GM20000 (cell line): ENCODE data around the gene MAJIN.

ENCODE experiments used
- DNase-seq: peaks from one replicate; pipeline ENCODE4 v3.0.0; 2012; ENCODE audit warnings: low spot score
- TF ChIP-seq, protein P1 (sequence below): IDR thresholded peaks from 2 replicates; pipeline ENCODE4 v1.5.1; 2012; ENCODE audit warnings: mild to moderate bottlenecking, control low read depth; ENCODE audit errors: extremely low read depth, missing control alignments

MAJIN gene

DNA sequence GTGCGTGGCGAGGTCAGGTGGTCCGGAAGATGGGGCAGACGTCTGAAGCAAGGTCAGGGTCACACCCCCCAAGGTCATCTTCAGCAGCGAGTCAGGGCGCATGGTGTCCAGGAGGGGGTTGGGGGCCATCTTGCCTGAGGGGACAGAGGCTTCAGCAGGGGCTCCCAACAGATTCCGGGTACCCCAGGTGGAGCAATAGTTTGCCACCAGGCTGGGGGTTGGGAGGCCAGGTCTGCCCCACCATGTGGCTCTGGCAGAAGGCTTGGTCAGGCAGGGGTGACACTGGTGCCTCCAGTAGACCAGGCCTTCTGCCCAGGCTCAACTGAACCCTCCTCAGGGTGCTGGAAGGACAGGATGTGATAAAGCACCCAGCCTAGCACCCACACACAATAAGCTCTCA is 60.8 kb downstream of the MAJIN start:
- no peak for DNase-seq
- TF ChIP-seq, protein P1, sequence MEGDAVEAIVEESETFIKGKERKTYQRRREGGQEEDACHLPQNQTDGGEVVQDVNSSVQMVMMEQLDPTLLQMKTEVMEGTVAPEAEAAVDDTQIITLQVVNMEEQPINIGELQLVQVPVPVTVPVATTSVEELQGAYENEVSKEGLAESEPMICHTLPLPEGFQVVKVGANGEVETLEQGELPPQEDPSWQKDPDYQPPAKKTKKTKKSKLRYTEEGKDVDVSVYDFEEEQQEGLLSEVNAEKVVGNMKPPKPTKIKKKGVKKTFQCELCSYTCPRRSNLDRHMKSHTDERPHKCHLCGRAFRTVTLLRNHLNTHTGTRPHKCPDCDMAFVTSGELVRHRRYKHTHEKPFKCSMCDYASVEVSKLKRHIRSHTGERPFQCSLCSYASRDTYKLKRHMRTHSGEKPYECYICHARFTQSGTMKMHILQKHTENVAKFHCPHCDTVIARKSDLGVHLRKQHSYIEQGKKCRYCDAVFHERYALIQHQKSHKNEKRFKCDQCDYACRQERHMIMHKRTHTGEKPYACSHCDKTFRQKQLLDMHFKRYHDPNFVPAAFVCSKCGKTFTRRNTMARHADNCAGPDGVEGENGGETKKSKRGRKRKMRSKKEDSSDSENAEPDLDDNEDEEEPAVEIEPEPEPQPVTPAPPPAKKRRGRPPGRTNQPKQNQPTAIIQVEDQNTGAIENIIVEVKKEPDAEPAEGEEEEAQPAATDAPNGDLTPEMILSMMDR: no peak

DNA sequence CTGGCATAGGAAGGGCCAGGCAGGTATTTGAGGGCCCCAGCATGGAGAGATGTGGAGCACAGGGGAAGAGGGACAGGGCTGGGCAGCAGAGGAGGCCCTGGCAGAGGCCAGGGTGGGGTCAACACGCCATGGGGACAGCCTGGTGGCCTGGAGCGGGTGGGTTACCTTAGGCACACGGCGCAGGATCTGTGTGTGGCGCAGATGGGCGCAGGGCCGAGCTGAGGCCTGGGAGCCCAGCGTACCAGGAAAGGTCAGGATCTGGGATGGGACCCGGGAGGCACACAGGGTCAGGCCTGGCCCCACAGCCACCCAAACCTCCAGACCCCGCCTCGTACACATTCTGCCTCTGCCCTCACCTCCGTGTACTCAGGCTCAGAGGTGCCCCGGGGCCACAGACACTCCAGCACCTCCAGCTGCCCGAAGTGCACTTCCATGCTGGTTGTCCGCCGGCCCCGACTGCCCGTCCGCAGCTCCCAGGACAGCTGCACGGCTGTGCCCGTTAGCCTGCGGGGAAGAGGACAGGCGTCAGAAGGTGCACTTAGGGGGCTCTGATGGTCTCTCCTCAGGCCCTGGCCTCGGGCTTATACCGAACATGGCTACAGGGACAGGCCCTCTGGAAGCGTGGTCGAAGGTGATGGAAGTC is 61.3 kb downstream of the MAJIN start:
- DNase-seq: no peak
- TF ChIP-seq, protein P1: no peak

DNA sequence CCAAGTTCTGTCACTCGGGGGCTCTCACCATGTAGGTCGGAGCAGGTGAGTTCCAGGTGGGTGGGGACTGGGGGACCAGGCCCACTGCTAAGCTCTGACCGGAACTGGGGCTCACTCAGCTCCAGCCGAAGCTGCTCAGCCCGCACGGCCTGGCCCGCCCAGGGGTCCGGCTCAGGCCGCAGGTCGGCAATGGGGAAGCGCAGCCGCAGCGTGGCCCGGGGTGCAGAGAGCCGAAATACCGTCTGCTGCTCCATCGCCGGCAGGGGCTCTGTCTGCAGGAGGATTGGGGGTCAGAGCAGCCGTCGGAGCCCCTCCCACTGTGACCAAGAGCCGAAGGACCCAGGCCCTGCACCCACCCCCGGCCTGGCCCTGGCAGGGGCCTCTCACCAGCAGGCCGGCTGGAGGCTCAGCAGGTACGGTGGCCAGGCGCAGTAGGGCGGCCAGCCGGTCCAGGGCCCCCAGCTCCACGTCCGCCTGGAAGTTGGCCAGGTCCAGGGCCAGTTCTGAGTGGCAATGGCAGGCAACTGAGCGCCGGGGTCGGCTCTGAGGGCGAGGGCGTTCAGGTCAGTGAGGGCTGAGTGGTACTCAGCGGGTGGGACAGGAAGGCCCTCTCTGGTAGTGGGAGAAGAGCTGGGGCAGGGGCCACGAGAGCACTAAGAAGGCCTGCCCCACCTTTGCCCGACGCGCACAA is 62.1 kb downstream of the MAJIN start:
- TF ChIP-seq, protein P1: no peak

DNA sequence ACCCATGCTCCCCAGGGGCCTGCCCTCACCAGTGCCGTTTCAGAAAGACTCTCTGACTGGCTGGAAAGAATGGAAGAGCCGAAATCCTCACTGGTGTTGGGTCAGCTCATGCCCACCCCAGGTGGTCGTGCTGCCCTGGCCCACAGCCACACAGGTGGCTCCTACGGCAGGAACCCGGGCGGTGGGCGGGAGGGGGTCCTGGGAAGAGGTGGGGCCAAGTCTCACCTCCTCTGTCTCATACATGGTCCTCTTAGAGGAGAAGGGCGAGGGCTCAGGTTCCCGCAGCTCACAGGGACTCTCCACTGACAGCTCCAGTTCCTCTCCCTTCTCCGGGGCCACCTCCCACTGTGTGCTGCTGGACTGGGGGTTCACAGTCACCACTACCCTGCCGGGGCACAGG is 63.1 kb downstream of the MAJIN start:
- TF ChIP-seq, protein P1: no peak
- DNase-seq: no peak

More for the DNA sequence above, 62.1 kb downstream of the MAJIN start:
- no peak for DNase-seq

DNA sequence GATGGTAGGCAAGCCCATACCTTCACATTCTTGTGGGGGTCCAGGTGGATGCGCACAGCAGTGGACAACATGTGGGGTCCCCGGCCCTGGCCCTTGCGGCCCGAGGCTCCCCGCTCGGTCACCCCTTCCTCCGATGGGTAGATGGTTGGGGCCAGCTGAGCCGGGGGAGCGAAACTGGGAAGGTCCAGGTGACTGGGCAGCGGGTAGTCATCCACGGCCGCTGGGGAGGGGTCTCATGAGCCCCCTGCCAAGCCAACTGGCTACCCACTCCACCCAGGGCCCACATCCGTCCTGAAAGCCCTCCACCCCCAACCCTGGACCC is 65.6 kb downstream of the MAJIN start:
- no peak for DNase-seq
- TF ChIP-seq, protein P1: no peak

DNA sequence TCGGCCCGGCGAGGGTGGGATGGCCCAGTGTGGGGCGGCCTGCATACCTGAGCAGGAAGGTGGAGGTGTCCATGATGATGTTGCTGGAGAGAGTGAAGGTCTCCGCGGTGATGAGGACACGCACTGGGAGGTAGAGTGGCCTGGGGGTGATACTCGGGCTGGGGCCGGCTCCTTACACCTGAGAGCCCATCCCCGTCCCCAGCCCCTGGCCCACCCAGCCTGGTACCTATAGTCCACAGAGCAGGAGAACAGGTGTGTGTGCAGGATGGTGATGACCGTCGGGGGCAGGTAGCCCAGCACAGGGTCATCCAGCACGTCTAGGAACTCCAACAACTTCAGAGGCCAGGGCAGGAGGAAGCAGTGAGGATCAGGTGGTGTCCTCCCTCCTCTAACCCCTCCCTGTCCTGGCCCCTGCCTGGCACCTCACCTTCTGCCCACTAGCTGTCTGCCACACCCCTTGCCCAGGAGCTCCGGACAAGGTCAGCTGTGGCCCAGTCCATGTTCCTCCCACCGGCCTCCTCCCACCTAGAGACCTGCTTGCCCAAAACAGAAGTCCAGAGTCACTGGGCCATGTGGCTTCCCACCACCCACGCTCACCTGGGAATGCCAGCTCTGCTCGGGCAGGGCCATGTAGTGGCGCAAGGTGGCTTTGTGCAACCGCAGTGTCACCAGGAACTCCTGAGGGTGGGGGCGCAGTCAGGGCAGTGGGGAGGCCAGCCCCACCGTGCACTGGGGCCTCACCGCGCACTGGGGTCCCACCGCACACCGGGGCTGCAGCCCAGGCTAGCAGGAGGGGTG is 66.2 kb downstream of the MAJIN start:
- TF ChIP-seq, protein P1: no peak

DNA sequence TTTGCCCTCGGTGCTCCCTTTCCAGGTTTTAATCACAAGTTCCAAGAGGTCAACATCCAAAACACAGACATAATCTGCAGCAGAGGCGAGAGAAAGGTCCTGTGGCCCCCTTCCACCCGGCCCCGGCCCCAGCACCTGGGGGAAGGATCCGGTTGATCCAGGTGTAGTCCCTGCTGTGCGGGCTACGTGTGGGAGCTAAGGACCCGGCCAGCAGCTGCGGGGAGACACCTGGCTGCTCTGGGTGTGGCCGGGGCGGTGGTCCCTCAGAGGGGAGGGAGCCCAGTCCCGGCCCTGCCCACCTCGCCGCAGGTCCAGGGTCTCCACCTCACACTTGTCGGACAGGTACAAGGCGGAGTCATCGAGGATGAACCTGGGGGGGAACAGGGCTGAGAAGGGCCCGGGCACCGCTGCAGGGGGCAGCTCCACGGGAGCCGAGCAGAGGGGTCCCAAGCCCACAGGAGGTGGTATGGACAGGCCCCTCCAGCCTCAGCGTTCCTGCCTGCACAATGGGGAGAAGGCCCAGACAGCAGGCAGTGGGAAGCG is 68.5 kb downstream of the MAJIN start:
- DNase-seq: no peak
- TF ChIP-seq, protein P1: no peak

More for the DNA sequence above, 66.2 kb downstream of the MAJIN start:
- DNase-seq: no peak
